ENCODE measurements around the gene SH3TC1.

- TF ChIP-seq CTCF (optimal IDR thresholded peaks at IDR 0.05 in 1 of 3, IDR thresholded peaks at IDR 0.05 in 1 of 3, conservative IDR thresholded peaks at IDR 0.05 in 1 of 3; ENCODE audit: extremely low read depth in 1 of 3, insufficient read depth in 2 of 3, low read length in 3 of 3) = no peak
- TF ChIP-seq EZH2 (IDR thresholded peaks at IDR 0.05; ENCODE audit: low read length) = no peak
Measured at GRCh38 chr4:8277356-8278008, 78.4 kb downstream of the SH3TC1 start.

Data from keratinocyte (primary cell).